H1 (cell line): ENCODE data around the gene KDM4E. TPM values are rescaled to one million over a fixed set of nuclear protein-coding genes. Genes with fewer than 3 reads are reported as not detected.

ENCODE experiments used
- CTCF ChIA-PET: fragments of 300-600 bp; sonication (Branson Sonifier 250); formaldehyde crosslinking; loops from one replicate; lab custom pipeline; 2021; ENCODE audit not compliant: partially characterized antibody; lab: Charles Lee
- POLR2A ChIA-PET: fragments of 300-600 bp; sonication (Branson Sonifier 250); formaldehyde crosslinking; loops from one replicate; lab custom pipeline; 2021; ENCODE audit warnings: inconsistent platforms; ENCODE audit not compliant: partially characterized antibody; lab: Charles Lee
- DNase-seq, 2 experiments: peaks; one replicate each; pipeline versions ENCODE4 v3.0.0 to v3.0.0-alpha.2; 2010 to 2022; ENCODE audit warnings: low spot score in 2 of 2, low read depth in 1 of 2, mixed read lengths in 1 of 2
- FAIRE-seq: peaks from 2 replicates; lab custom pipeline; 2011; peaks lifted over from hg19 to GRCh38; lab: Jason Lieb, UNC
- H2AFZ ChIP-seq: 2 replicates; pipeline ENCODE4 v1.8.1; 2012; ENCODE audit warnings: low read length, inconsistent platforms
- H2AK5ac ChIP-seq: 2 replicates; pipeline ENCODE4 v1.6.1; 2013; ENCODE audit warnings: low read depth, low read length
- H2BK120ac ChIP-seq: replicated peaks from 2 replicates; pipeline ENCODE3; 2013; ENCODE audit warnings: low read depth, low read length, inconsistent platforms
- H2BK12ac ChIP-seq: 2 replicates; pipeline ENCODE4 v1.6.1; 2013; ENCODE audit warnings: low read depth, low read length
- H2BK15ac ChIP-seq: 2 replicates; pipeline ENCODE4 v1.6.1; 2013; ENCODE audit warnings: low read length
- H2BK20ac ChIP-seq: 2 replicates; pipeline ENCODE4 v1.6.1; 2013; ENCODE audit warnings: low read length
- H2BK5ac ChIP-seq: 2 replicates; pipeline ENCODE4 v1.6.1; 2013; ENCODE audit warnings: low read depth, low read length
- H3K14ac ChIP-seq: 2 replicates; pipeline ENCODE4 v1.6.1; 2013; ENCODE audit warnings: inconsistent platforms; ENCODE audit not compliant: insufficient read length
- H3K18ac ChIP-seq: 2 replicates; pipeline ENCODE4 v1.6.1; 2013; ENCODE audit warnings: low read length; ENCODE audit errors: extremely low read depth
- H3K23ac ChIP-seq: 2 replicates; pipeline ENCODE4 v1.6.1; 2013; ENCODE audit warnings: inconsistent platforms; ENCODE audit not compliant: insufficient read length
- H3K23me2 ChIP-seq: 2 replicates; pipeline ENCODE4 v1.6.1; 2013; ENCODE audit warnings: low read depth, low read length
- H3K27ac ChIP-seq: 2 replicates; pipeline ENCODE4 v1.6.1; 2011; ENCODE audit warnings: low read depth, low read length, inconsistent platforms
- H3K27me3 ChIP-seq, 4 experiments: replicated peaks in 1 of 4; 1 replicate in 1 of 4; 2 replicates in 3 of 4; pipeline versions ENCODE4 v1.6.1 to v1.8.1; 2011 to 2013; ENCODE audit warnings: low read length in 3 of 4, mild to moderate bottlenecking in 3 of 4, inconsistent platforms in 2 of 4, mixed read lengths in 2 of 4, moderate library complexity in 1 of 4; ENCODE audit not compliant: control insufficient read depth in 3 of 4, insufficient read depth in 3 of 4; ENCODE audit errors: extremely low read depth in 1 of 4
- H3K36me3 ChIP-seq, 4 experiments: 2 replicates each; pipeline versions ENCODE4 v1.6.1 to v1.8.1; 2011 to 2013; ENCODE audit warnings: mild to moderate bottlenecking in 4 of 4, low read length in 3 of 4, moderate library complexity in 2 of 4, control low read depth in 1 of 4, inconsistent platforms in 1 of 4; ENCODE audit not compliant: insufficient read depth in 4 of 4, control insufficient read depth in 2 of 4
- H3K4ac ChIP-seq: replicated peaks from 2 replicates; pipeline ENCODE3; 2013; ENCODE audit warnings: low read length, low read depth, mixed read lengths, inconsistent platforms; ENCODE audit not compliant: insufficient read length
- H3K4me1 ChIP-seq, 4 experiments: replicated peaks in 1 of 4; 1 replicate in 1 of 4; 2 replicates in 3 of 4; pipeline versions ENCODE4 v1.6.1 to v1.8.1; 2011 to 2013; ENCODE audit warnings: low read length in 3 of 4, inconsistent platforms in 2 of 4, mixed read lengths in 1 of 4; ENCODE audit not compliant: insufficient read depth in 4 of 4, control insufficient read depth in 3 of 4
- H3K4me2 ChIP-seq, 2 experiments: 2 replicates each; pipeline versions ENCODE4 v1.6.1 to v1.8.1; 2011 to 2013; ENCODE audit warnings: low read depth in 2 of 2, low read length in 2 of 2, control low read depth in 1 of 2, inconsistent platforms in 1 of 2, mild to moderate bottlenecking in 1 of 2; ENCODE audit not compliant: insufficient read depth in 1 of 2
- H3K4me3 ChIP-seq, 4 experiments: fragments of 200-600, 300-600 bp in 1 of 4; sonication (generic), shearing (Covaris generic), sonication (Bioruptor Twin) in 1 of 4; 2 replicates each; pipeline versions ENCODE4 v1.5.1 to v1.8.1; 2011 to 2016; ENCODE audit warnings: low read length in 4 of 4, low read depth in 3 of 4, control low read depth in 2 of 4, inconsistent platforms in 2 of 4, mild to moderate bottlenecking in 2 of 4, mixed read lengths in 1 of 4, moderate library complexity in 1 of 4; ENCODE audit not compliant: insufficient read depth in 2 of 4; ENCODE audit errors: extremely low read depth in 1 of 4
- H3K56ac ChIP-seq: replicated peaks from 2 replicates; pipeline ENCODE3; 2013; ENCODE audit warnings: low read depth, mild to moderate bottlenecking, mixed read lengths, low read length, inconsistent platforms; ENCODE audit not compliant: insufficient read length
- H3K79me1 ChIP-seq: 2 replicates; pipeline ENCODE4 v1.6.1; 2013; ENCODE audit warnings: low read depth, low read length, control low read depth
- H3K79me2 ChIP-seq, 2 experiments: 2 replicates each; pipeline versions ENCODE4 v1.6.1 to v1.8.1; 2012 to 2013; ENCODE audit warnings: low read length in 2 of 2, mild to moderate bottlenecking in 2 of 2, inconsistent platforms in 1 of 2; ENCODE audit not compliant: insufficient read depth in 2 of 2, control insufficient read depth in 1 of 2
- H3K9ac ChIP-seq, 4 experiments: replicated peaks in 1 of 4; 1 replicate in 1 of 4; 2 replicates in 3 of 4; pipeline versions ENCODE4 v1.6.1 to v1.8.1; 2011 to 2013; ENCODE audit warnings: low read depth in 3 of 4, low read length in 3 of 4, control low read depth in 2 of 4, mild to moderate bottlenecking in 2 of 4, moderate library complexity in 2 of 4, inconsistent platforms in 1 of 4; ENCODE audit errors: extremely low read depth in 1 of 4
- H3K9me3 ChIP-seq, 2 experiments: 2 replicates each; pipeline versions ENCODE4 v1.6.1 to v1.8.1; 2012 to 2013; ENCODE audit warnings: mild to moderate bottlenecking in 2 of 2, moderate library complexity in 2 of 2, control low read depth in 1 of 2, inconsistent platforms in 1 of 2, low read depth in 1 of 2, low read length in 1 of 2, mixed read lengths in 1 of 2; ENCODE audit not compliant: insufficient read depth in 2 of 2
- H4K20me1 ChIP-seq, 2 experiments: replicated peaks in 1 of 2; 2 replicates each; pipeline versions ENCODE3 to v1.8.1; 2011 to 2013; ENCODE audit warnings: inconsistent platforms in 2 of 2, low read length in 2 of 2, mild to moderate bottlenecking in 1 of 2; ENCODE audit not compliant: insufficient read depth in 2 of 2, control insufficient read depth in 1 of 2
- H4K5ac ChIP-seq: 2 replicates; pipeline ENCODE4 v1.6.1; 2013; ENCODE audit warnings: low read length, low read depth, mixed read lengths, inconsistent platforms; ENCODE audit not compliant: insufficient read length
- H4K8ac ChIP-seq: 2 replicates; pipeline ENCODE4 v1.8.0; 2013; ENCODE audit warnings: mild to moderate bottlenecking, moderate library complexity, low read length, inconsistent platforms; ENCODE audit not compliant: insufficient read depth; ENCODE audit errors: extremely low read depth
- H4K91ac ChIP-seq: replicated peaks from 2 replicates; pipeline ENCODE3; 2013; ENCODE audit warnings: low read length, mixed read lengths, inconsistent platforms; ENCODE audit not compliant: insufficient read length
- ATF2 ChIP-seq: IDR thresholded peaks from 2 replicates; pipeline ENCODE4 v1.6.1; 2012; ENCODE audit warnings: low read length, inconsistent platforms
- CEBPB ChIP-seq: IDR thresholded peaks from 2 replicates; pipeline ENCODE4 v1.6.1; 2012; ENCODE audit warnings: low read depth, low read length
- CTCF ChIP-seq, 3 experiments: IDR thresholded peaks; 1 replicate in 2 of 3; 2 replicates in 1 of 3; pipeline versions ENCODE4 v1.5.1 to v1.6.1; 2011; ENCODE audit warnings: low read length in 3 of 3, mild to moderate bottlenecking in 3 of 3, inconsistent platforms in 2 of 3, low read depth in 1 of 3, moderate library complexity in 1 of 3; ENCODE audit not compliant: insufficient read depth in 1 of 3; ENCODE audit errors: control extremely low read depth in 1 of 3
- E2F6 ChIP-seq: IDR thresholded peaks from 2 replicates; pipeline ENCODE4 v1.6.1; 2012; ENCODE audit warnings: inconsistent platforms
- GTF2F1 ChIP-seq: IDR thresholded peaks from 2 replicates; pipeline ENCODE4 v1.6.1; 2012; ENCODE audit warnings: low read depth, low read length, improper control_type of control experiment, borderline replicate concordance
- KDM4A ChIP-seq: IDR thresholded peaks from one replicate; pipeline ENCODE4 v1.7.1; 2012; ENCODE audit warnings: low read depth, mild to moderate bottlenecking, moderate library complexity, low read length, inconsistent platforms; ENCODE audit not compliant: severe bottlenecking
- KDM5A ChIP-seq: fragments of 200-600 bp; IDR thresholded peaks from 2 replicates; pipeline ENCODE4 v1.7.1; 2012; ENCODE audit warnings: mild to moderate bottlenecking, low read length, inconsistent platforms, mixed read lengths
- TAF7 ChIP-seq: optimal IDR thresholded peaks from 2 replicates; pipeline ENCODE3; 2011; ENCODE audit warnings: low read depth, mild to moderate bottlenecking, inconsistent platforms, low read length, moderate library complexity, borderline replicate concordance
- WGBS, 2 experiments: shearing (Covaris generic) in 1 of 2; methylation state at CpG; one replicate each; pipeline versions ENCODE4 v1.1.6 to v1.1.7; 2013 to 2015; ENCODE audit warnings: low lambda C conversion rate in 2 of 2, mixed read lengths in 2 of 2, inconsistent platforms in 1 of 2, low coverage in 1 of 2, missing lambda C conversion rate in 1 of 2; ENCODE audit not compliant: insufficient replicate concordance in 2 of 2, insufficient coverage in 1 of 2, insufficient read length in 1 of 2; ENCODE audit errors: extremely low coverage in 1 of 2, missing lambda C conversion rate in 1 of 2; 5-methylcytosine and 5-hydroxymethylcytosine counted together
- polyA plus RNA-seq, 7 experiments: library from polyadenylated mRNA; depleted of rRNA in 3 of 7; stranded (reverse) in 5 of 7; unstranded in 2 of 7; fragments of >200 nt in 5 of 7; fragments of 200-250 nt in 2 of 7; gene quantifications; 1 replicate in 5 of 7; 2 replicates in 1 of 7; 4 replicates in 1 of 7; pipeline versions ENCODE4 v1.2.1 to v1.2.3, GENCODE V29; 2011 to 2013; ENCODE audit warnings: missing spikeins in 2 of 7, mixed read lengths in 2 of 7
- total RNA-seq: library from RNA; stranded (reverse); fragmentation: NEBNext Ultra II Directional; extraction: Animal tissue kit (Norgen Biotek cat#: 25700); gene quantifications from 2 replicates; pipeline ENCODE4 v1.2.1, GENCODE V29; 2021

The KDM4E gene
- total and polyA plus RNA-seq, 2 of the 8 experiments (the other 6 are each of a cell fraction or from before 2014, with no cell fraction given): not detected

GRCh38 chr11:95076416-95076815 is 51.4 kb downstream of the KDM4E start:
- Histone ChIP-seq H3K4me2 (no peak overlapping the region), H3K27me3 (no peaks in the 10 kb centered on the region), H2BK20ac (no peak overlapping the region), H4K8ac (no peak overlapping the region), H2BK120ac (no peak overlapping the region), H4K20me1 (no peaks in the 10 kb centered on the region), H2AK5ac (no peak overlapping the region), H3K79me2 (no peaks in the 10 kb centered on the region), H3K56ac (no peak overlapping the region), H2BK12ac (no peak overlapping the region), H3K9ac (no peak overlapping the region), H3K4ac (no peak overlapping the region), H3K18ac (no peak overlapping the region), H3K4me3 (no peak overlapping the region), H3K4me1 (0 out of 7 replicates have a peak, but pooled peaks cover 0 to 2% (median 0%) of the 10 kb centered on the region in 4 experiments), H3K79me1 (no peaks in the 10 kb centered on the region), H2BK15ac (no peak overlapping the region), H3K36me3 (no peaks in the 10 kb centered on the region), H3K9me3 (no peaks in the 10 kb centered on the region), H4K5ac (no peak overlapping the region), H4K91ac (no peak overlapping the region), H3K23me2 (no peaks in the 10 kb centered on the region), H3K23ac (no peak overlapping the region), H2BK5ac (no peak overlapping the region), H2AFZ (no peak overlapping the region), H3K27ac (no peak overlapping the region), H3K14ac (no peak overlapping the region)
- POLR2A ChIA-PET: interaction anchor here (1.7 to 2.7 kb wide), 2 partner anchors 9 kb away, joined by 6 to 13 read pairs; partner anchors contain the start of gene SRSF8
- DNase-seq (no peak), FAIRE-seq (no peak)
- WGBS, 2 experiments: 70% methylated on average over 1 of the region's 1 CpG; no CpG with 5 or more reads in 1 of the 2 experiments
- CTCF ChIA-PET: interaction anchor here (0.8 to 1.8 kb wide), 6 partner anchors 9 to 76 kb away, joined by 3 to 6 read pairs (median 4); partner anchors contain the start of gene SRSF8
- TF ChIP-seq CTCF (IDR thresholded peaks at IDR 0.05; ENCODE audit: control extremely low read depth in 1 of 3, insufficient read depth in 1 of 3, low read depth in 1 of 3, low read length in 3 of 3): no peak
- no peak for TF ChIP-seq KDM5A
- no peak for TF ChIP-seq ATF2
- peak; percentile 80; the same call in 1 of the 2 replicates for TF ChIP-seq CEBPB
- no peak for TF ChIP-seq GTF2F1
- no peak for TF ChIP-seq E2F6
- TF ChIP-seq KDM4A: no peak
- TF ChIP-seq TAF7: no peak
